OCI-M2 (cell line): ENCODE measurements around the gene C3orf33.

Experiments
- DNase-seq: peaks from one replicate; lab custom pipeline; 2025; ENCODE audit not compliant: unreplicated experiment; lab: John Stamatoyannopoulos, UW

Gene C3orf33

DNA sequence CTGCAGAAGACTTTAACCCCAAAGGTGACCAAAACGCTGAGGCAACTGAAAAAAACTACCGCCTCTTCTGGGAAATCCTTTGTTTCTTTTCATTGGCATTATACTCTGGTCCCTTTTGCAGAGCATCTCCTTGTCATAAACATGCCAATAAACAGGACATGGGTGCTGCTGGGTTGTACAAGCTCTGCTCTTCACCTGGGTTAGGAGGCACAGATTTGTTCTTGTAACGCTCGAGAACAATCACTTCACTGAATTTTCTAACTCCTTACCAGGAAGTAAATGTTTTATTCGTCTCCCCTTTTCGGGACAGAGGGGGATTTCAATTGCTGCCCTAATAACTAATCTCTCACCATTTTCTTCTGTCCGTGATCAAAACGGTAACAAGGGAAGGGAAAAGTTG lies 62.5 kb downstream of the C3orf33 start:
- DNase-seq: no peak

GRCh38 chr3:155742349-155742965 lies 63.6 kb downstream of the C3orf33 start:
- DNase-seq: no peak

DNA sequence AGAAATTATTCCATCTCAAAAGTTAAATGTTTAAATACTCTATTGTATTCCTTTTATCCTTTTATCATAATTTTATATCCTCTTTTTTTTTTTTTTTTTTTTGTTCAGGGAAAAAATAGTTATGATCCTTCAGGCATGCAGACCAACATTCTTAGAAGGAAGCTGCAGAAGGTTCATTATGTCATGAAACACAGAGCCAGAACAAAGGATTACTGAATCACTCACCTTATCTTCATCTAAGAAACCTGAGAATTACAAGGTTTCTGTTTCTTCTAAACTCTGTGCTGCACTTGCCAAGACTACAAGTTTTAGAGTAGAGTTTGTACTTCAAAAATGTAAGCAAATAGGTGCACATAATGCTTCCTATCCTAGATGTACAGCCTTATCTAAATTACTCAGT lies 64.5 kb downstream of the C3orf33 start:
- no peak for DNase-seq

DNA sequence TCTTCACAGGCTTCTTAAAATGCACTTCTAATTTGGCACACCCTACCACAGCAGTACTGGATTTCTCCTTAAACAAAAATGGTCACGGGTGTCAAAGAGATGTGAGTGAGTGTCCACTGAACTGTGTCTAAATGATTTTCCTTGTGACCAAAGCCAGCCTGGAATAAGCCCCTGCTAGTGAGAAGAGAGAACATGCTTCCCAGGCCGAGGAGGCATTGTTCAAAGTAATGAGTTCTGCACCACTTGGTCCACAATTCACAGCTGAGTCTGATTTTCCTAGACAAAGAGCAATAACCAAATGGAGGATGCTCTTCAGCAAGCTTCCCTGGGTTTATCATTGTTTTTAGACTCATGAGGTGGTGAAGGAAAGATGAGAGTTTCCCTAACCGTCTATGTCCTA lies 65.0 kb downstream of the C3orf33 start:
- no peak for DNase-seq

DNA sequence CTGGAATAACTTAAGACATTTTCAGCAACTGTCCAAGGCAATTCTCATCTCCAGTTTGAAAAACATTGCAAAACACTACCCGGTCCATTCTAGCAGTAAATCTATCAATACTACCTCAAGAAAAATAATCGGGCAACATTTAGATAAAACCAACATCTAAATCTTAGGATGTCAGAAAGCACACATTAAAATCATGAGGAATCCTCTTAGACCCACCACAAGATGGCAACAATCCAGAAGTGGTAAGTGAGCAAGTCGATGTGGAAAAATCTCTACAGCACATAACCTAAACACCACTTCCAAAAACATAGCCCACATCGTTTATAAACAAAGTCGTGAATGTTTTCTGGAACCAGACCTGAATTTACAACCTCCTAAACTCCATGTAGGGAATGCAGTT lies 66.9 kb downstream of the C3orf33 start:
- DNase-seq: no peak

DNA sequence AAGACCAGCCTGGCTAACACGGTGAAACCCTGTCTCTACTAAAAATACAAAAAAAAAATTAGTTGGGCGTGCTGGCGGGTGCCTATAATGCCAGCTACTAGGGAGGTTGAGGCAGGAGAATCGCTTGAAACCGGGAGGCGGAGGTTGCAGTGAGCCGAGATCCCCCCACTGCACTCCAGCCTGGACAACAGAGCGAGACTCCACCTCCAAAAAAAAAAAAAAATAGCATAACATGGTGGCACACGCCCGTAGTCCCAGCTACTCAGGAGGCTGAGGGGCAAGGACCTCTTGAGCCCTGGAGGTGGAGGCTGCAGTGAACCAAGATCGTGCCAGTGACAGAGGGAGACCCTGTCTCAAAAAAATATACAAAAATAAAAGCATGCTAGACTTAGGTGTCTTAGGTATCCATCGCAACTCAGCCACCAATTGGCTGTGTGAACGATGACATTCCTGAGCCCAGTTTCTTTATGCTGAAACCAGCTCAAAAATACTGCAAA lies 67.5 kb downstream of the C3orf33 start:
- DNase-seq: no peak

GRCh38 chr3:155737844-155738460 lies 68.1 kb downstream of the C3orf33 start:
- DNase-seq: no peak

- DNase-seq: no peak
Measured at GRCh38 chr3:155736381-155736780, 69.7 kb downstream of the C3orf33 start.

DNA sequence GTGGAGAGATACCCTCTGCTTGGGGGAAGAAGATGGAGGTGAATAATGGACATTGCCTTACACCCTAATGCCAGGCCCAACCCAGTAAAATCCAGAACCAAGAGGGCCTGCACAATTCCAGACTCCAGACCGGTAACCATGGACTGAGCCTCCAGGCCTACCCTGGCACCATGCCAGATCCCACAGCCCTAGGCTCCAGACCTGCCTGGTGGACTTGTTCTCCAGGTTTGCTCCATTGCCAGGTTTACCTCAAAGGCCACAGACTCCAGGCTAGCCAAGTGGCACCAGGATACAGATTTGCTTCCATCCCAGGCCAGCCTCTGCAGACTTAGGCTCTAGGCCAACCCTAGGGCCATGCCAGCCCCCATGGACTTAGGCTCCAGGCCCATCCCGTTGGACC lies 75.2 kb downstream of the C3orf33 start:
- no peak for DNase-seq

DNA sequence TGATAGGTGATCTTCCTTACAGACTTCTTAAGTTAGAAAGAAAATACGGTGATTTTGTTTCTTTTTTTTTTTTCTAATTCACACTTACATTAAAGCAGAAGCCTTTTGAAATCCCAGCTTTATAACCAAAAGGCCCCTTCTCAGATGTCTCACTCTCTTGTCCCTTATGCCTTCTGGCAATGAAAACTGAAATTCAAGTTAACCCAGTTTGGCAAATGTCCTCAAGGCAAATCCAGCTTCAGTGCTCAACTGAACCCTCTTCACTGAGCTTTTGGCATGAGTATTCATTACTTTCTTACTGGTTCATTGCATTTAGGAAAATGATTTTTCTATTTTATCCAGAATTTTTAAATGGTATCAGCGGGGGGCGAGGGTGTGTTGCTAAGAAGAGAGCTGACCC lies 78.2 kb downstream of the C3orf33 start:
- DNase-seq: no peak

DNA sequence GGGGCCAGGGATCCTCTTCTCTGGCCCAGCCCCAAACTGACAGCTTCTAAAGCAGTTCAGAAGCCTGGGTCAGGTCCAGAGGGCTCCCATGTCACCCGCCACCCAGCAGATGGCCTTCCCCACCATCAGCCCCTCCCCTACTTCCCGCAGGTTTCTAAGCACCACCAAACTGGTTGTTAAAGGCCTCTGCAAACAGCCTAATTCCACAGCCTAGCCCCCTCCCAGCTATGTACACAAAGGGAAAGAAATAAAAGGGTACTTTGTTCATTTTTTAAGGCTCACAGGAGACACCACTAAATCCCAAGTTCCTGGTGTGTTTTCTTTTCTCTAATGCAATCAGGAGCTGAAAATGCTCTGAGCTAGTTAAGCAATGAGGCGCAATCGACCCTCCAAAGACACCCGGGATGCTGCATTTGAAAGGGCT lies 91.8 kb downstream of the C3orf33 start:
- no peak for DNase-seq
